IMR-90 (cell line): ENCODE data around the gene RARRES1.

Experiments used
- CHD1 ChIP-seq: IDR thresholded peaks from 2 replicates; pipeline ENCODE4 v1.6.1; 2012; ENCODE audit warnings: low read depth, low read length, improper control_type of control experiment
- CTCF ChIP-seq: conservative IDR thresholded peaks from 2 replicates; pipeline ENCODE4 v1.5.1; 2012; ENCODE audit warnings: mild to moderate bottlenecking, low read depth, low read length, improper control_type of control experiment
- RCOR1 ChIP-seq: IDR thresholded peaks from 2 replicates; pipeline ENCODE4 v1.6.1; 2012; ENCODE audit warnings: mild to moderate bottlenecking, low read length, improper control_type of control experiment; ENCODE audit not compliant: insufficient replicate concordance

- TF ChIP-seq CHD1 (no peak), RCOR1 (no peak), CTCF (no peak)
These were observed 29.3 kb downstream of the RARRES1 start for GRCh38 chr3:158702815-158703481.
